ENCODE measurements around the gene TBC1D22A. TPM values are rescaled to one million over a fixed set of nuclear protein-coding genes. Genes with fewer than 3 reads are reported as not detected.

TBC1D22A gene
- total RNA-seq, 2 experiments from 2014 or later = 22.3 to 43.9 TPM

DNA sequence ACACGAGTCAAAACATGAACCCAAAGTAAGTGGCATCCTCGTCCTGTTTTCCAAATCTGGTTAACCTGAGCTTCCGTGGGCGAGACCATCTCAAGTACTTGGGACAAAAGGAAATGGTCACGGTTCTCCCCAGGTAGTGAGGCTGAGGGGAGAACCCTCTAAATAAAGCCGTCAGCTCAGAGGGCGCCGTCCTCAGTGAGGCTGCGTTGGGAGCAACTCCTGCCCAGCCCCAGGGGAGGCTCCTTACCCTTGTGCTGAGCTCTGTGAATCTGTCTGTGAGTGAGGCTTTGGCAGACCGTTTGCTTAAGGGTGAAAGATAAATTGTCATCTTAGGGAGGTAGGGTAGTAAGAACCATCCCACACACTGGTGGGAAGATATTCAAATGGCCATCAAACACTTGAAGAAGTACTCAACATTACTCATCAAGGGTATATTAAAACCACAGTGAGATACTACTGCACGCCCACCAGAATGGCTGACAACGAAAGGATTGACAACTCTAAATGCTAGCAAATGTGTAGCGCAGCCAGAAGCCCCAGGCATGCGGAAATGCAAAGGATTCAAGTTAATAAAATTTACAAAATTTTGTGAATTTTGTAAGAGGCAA lies 321.0 kb downstream of the TBC1D22A start:
- intact Hi-C loops (cut with micrococcal nuclease; ENCODE audit: unreplicated experiment) = no loop called here
- H3K9me2 ChIP-seq (ENCODE audit: insufficient read depth, low read length) = no peaks in the 10 kb centered on the region
- ChIA-PET CTCF (ENCODE audit: unreplicated experiment) (no interaction called here), POLR2A (interaction anchor here (0.5 kb wide), 2 partner anchors 83 to 208 kb away, joined by 3 to 5 read pairs; no protein-coding TSS in a partner anchor)
- H3K79me2 ChIP-seq (ENCODE audit: insufficient read depth, low read depth, low read length) = no peaks in the 10 kb centered on the region
- no peaks in the 10 kb centered on the region for H4K20me1 ChIP-seq (ENCODE audit: insufficient read depth, low read length)
- H3K27ac ChIP-seq (ENCODE audit: low read depth, low read length, poor library complexity, severe bottlenecking) = no peak overlapping the region
- H3K36me3 ChIP-seq (ENCODE audit: insufficient read depth, low read length) = no peaks in the 10 kb centered on the region
- no peaks in the 10 kb centered on the region for H3K4me1 ChIP-seq (ENCODE audit: insufficient read depth, low read length, poor library complexity, severe bottlenecking)
- H3K4me3 ChIP-seq (ENCODE audit: low read depth, low read length, poor library complexity, severe bottlenecking) = no peak overlapping the region
- H2AFZ ChIP-seq (ENCODE audit: low read length) = no peak overlapping the region
- BruUV-seq (replicated peaks) = no TSS peak
- TF ChIP-seq, protein P1, sequence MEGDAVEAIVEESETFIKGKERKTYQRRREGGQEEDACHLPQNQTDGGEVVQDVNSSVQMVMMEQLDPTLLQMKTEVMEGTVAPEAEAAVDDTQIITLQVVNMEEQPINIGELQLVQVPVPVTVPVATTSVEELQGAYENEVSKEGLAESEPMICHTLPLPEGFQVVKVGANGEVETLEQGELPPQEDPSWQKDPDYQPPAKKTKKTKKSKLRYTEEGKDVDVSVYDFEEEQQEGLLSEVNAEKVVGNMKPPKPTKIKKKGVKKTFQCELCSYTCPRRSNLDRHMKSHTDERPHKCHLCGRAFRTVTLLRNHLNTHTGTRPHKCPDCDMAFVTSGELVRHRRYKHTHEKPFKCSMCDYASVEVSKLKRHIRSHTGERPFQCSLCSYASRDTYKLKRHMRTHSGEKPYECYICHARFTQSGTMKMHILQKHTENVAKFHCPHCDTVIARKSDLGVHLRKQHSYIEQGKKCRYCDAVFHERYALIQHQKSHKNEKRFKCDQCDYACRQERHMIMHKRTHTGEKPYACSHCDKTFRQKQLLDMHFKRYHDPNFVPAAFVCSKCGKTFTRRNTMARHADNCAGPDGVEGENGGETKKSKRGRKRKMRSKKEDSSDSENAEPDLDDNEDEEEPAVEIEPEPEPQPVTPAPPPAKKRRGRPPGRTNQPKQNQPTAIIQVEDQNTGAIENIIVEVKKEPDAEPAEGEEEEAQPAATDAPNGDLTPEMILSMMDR (conservative IDR thresholded peaks at IDR 0.05; ENCODE audit: low read length) = no peak
- TF ChIP-seq EZH2phosphoT487 (IDR thresholded peaks at IDR 0.05; ENCODE audit: borderline replicate concordance, low read depth, low read length) = no peak
- no peaks in the 10 kb centered on the region for H3K9me3 ChIP-seq (ENCODE audit: low read length)
- H3K4me2 ChIP-seq (ENCODE audit: low read length) = no peak overlapping the region
- no peak for DNase-seq (ENCODE audit: low spot score)

DNA sequence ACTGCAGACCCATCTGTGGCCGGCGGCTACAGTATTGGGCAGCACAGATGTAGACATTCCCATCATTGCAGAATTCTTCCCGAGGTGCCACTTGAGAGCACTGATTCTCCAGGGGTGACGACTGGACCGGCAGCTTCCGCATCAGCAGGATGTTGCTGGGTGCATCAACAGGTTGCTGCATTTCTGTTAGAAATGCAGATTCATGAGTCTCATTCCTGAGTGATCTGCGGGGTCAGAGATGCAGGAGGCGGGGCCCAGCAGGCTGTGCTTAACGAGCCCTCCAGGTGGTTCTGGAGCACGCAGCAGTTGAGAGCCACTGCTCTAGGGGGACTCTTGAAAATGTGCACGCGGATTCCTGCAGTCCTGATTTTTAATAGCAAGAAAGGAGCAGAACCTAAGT lies 321.8 kb downstream of the TBC1D22A start:
- no peaks in the 10 kb centered on the region for H4K20me1 ChIP-seq (ENCODE audit: insufficient read depth, low read length)
- H3K9me3 ChIP-seq (ENCODE audit: low read length) = no peaks in the 10 kb centered on the region
- no peak overlapping the region for H3K4me2 ChIP-seq (ENCODE audit: low read length)
- intact Hi-C loops (cut with micrococcal nuclease; ENCODE audit: unreplicated experiment) = no loop called here
- no peak for DNase-seq (ENCODE audit: low spot score)
- BruUV-seq (replicated peaks) = no TSS peak
- no peaks in the 10 kb centered on the region for H3K4me1 ChIP-seq (ENCODE audit: insufficient read depth, low read length, poor library complexity, severe bottlenecking)
- ChIA-PET CTCF (ENCODE audit: unreplicated experiment) (no interaction called here), POLR2A (no interaction called here)
- no peak overlapping the region for H3K27ac ChIP-seq (ENCODE audit: low read depth, low read length, poor library complexity, severe bottlenecking)
- H3K79me2 ChIP-seq (ENCODE audit: insufficient read depth, low read depth, low read length) = no peaks in the 10 kb centered on the region
- no peak overlapping the region for H2AFZ ChIP-seq (ENCODE audit: low read length)
- H3K36me3 ChIP-seq (ENCODE audit: insufficient read depth, low read length) = no peaks in the 10 kb centered on the region
- H3K9me2 ChIP-seq (ENCODE audit: insufficient read depth, low read length) = no peaks in the 10 kb centered on the region
- H3K4me3 ChIP-seq (ENCODE audit: low read depth, low read length, poor library complexity, severe bottlenecking) = no peak overlapping the region
- TF ChIP-seq EZH2phosphoT487 (IDR thresholded peaks at IDR 0.05; ENCODE audit: borderline replicate concordance, low read depth, low read length) = no peak
- TF ChIP-seq, protein P1 (conservative IDR thresholded peaks at IDR 0.05; ENCODE audit: low read length) = no peak

DNA sequence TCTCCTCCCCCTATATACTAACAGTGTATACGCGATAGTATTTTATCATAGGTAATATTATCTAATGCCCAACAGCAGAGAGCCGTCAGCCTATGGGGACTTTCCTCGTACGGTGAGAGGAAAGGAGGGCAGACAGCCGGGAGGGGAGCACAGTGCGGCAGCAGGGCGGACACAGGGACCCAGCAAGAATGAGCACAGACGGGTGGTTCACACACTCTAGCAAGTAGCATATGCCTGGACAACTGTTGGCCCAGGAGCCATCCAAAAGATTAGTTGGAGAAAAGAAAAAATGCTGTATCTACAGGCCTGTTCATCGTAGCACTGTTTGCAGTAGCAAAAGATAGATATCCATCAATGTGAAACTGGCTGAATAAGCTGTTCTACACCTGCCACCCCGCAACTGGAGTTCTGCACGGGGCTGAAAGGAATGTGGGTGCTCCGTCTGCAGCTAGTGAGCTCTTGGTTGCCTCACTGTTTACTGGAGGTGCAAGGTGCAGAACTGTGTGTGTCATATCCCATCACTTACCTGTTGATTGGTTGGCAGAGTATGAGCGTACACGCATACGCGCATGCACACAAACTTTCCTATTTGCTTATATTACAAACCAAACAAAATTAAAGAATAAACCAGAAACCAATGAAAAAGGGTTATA lies 324.3 kb downstream of the TBC1D22A start:
- H3K9me3 ChIP-seq (ENCODE audit: low read length) = no peaks in the 10 kb centered on the region
- intact Hi-C loops (cut with micrococcal nuclease; ENCODE audit: unreplicated experiment) = no loop called here
- no TSS peak for BruUV-seq (replicated peaks)
- H4K20me1 ChIP-seq (ENCODE audit: insufficient read depth, low read length) = no peaks in the 10 kb centered on the region
- H3K9me2 ChIP-seq (ENCODE audit: insufficient read depth, low read length) = no peaks in the 10 kb centered on the region
- H3K4me2 ChIP-seq (ENCODE audit: low read length) = no peak overlapping the region
- POLR2A ChIA-PET = interaction anchor here (0.6 kb wide), 1 partner anchor 9 kb away, joined by 3 read pairs; no protein-coding TSS in a partner anchor
- H3K4me1 ChIP-seq (ENCODE audit: insufficient read depth, low read length, poor library complexity, severe bottlenecking) = no peaks in the 10 kb centered on the region
- H2AFZ ChIP-seq (ENCODE audit: low read length) = no peak overlapping the region
- no peaks in the 10 kb centered on the region for H3K36me3 ChIP-seq (ENCODE audit: insufficient read depth, low read length)
- H3K27ac ChIP-seq (ENCODE audit: low read depth, low read length, poor library complexity, severe bottlenecking) = no peak overlapping the region
- CTCF ChIA-PET (ENCODE audit: unreplicated experiment) = no interaction called here
- H3K79me2 ChIP-seq (ENCODE audit: insufficient read depth, low read depth, low read length) = no peaks in the 10 kb centered on the region
- no peak for TF ChIP-seq EZH2phosphoT487 (IDR thresholded peaks at IDR 0.05; ENCODE audit: borderline replicate concordance, low read depth, low read length)
- TF ChIP-seq, protein P1 (conservative IDR thresholded peaks at IDR 0.05; ENCODE audit: low read length) = no peak
- DNase-seq (ENCODE audit: low spot score) = no peak
- no peak overlapping the region for H3K4me3 ChIP-seq (ENCODE audit: low read depth, low read length, poor library complexity, severe bottlenecking)

Measured in OCI-LY7 (cell line).